NCI-H1105 treated with DMSO at 0.1 percent for 48 hours (cell line): Measurements from ENCODE around the gene VLDLR.
"Not testable (repeated sequence)": the region's sequence is repeated elsewhere in the genome, so short reads cannot be mapped to it uniquely, and the experiment has no call there.

Experiments used
- DNase-seq: peaks from one replicate; lab custom pipeline; 2025; lab: John Stamatoyannopoulos, UW

VLDLR gene

GRCh38 chr9:2664174-2665065 is 42.8 kb downstream of the VLDLR start:
- no peak for DNase-seq

GRCh38 chr9:2666569-2666968 is 45.0 kb downstream of the VLDLR start:
- DNase-seq = no peak

GRCh38 chr9:2673161-2673560 is 51.6 kb downstream of the VLDLR start:
- no peak for DNase-seq

GRCh38 chr9:2674141-2674824 is 52.7 kb downstream of the VLDLR start:
- DNase-seq = no peak

GRCh38 chr9:2675834-2676233 is 54.2 kb downstream of the VLDLR start:
- DNase-seq = no peak

GRCh38 chr9:2676466-2676865 is 54.9 kb downstream of the VLDLR start:
- peak; percentile 66 for DNase-seq

GRCh38 chr9:2677915-2678889 is 56.6 kb downstream of the VLDLR start:
- DNase-seq = no peak

GRCh38 chr9:2679011-2679410 is 57.4 kb downstream of the VLDLR start:
- DNase-seq = no peak

- DNase-seq = peak; percentile 11
Measured at GRCh38 chr9:2681981-2682380, 60.4 kb downstream of the VLDLR start.

GRCh38 chr9:2686911-2687310 is 65.3 kb downstream of the VLDLR start:
- DNase-seq = no peak

- DNase-seq = no peak
Measured at GRCh38 chr9:2688636-2689035, 67.0 kb downstream of the VLDLR start.

- no peak for DNase-seq
Measured at GRCh38 chr9:2691212-2691611, 69.6 kb downstream of the VLDLR start.

GRCh38 chr9:2691626-2692025 is 70.0 kb downstream of the VLDLR start:
- no peak for DNase-seq

GRCh38 chr9:2693056-2693455 is 71.5 kb downstream of the VLDLR start:
- no peak for DNase-seq

- DNase-seq = no peak
Measured at GRCh38 chr9:2697492-2697891, 75.9 kb downstream of the VLDLR start.

- DNase-seq = no peak
Measured at GRCh38 chr9:2700398-2700797, 78.8 kb downstream of the VLDLR start.

- DNase-seq = no peak
Measured at GRCh38 chr9:2700909-2701550, 79.4 kb downstream of the VLDLR start.

- no peak for DNase-seq
Measured at GRCh38 chr9:2704504-2704903, 82.9 kb downstream of the VLDLR start.

- not testable (repeated sequence) for DNase-seq
Measured at GRCh38 chr9:2707256-2707655, 85.7 kb downstream of the VLDLR start.
